GM23248 (cell line): ENCODE data around the gene RALGPS1. TPM values are rescaled to one million over a fixed set of nuclear protein-coding genes. Genes with fewer than 3 reads are reported as not detected.

ENCODE experiments used
- DNase-seq: peaks from one replicate; pipeline ENCODE4 v3.0.0-alpha.2; 2015
- H2AFZ ChIP-seq: fragments of 200-600 bp; sonication (generic); 2 replicates; pipeline ENCODE4 v1.6.1; 2016; ENCODE audit warnings: antibody characterized with exemption
- H3F3A ChIP-seq: fragments of 200-600 bp; sonication (generic); 2 replicates; pipeline ENCODE4 v1.6.1; 2016; ENCODE audit warnings: mild to moderate bottlenecking, antibody characterized with exemption, mixed run types; ENCODE audit not compliant: insufficient read depth
- H3K27ac ChIP-seq: fragments of 200-600 bp; sonication (generic); 2 replicates; pipeline ENCODE4 v1.5.1; 2016; ENCODE audit warnings: mild to moderate bottlenecking
- H3K27me3 ChIP-seq: fragments of 200-600 bp; sonication (generic); replicated peaks from 2 replicates; pipeline ENCODE4 v1.6.1; 2016; ENCODE audit warnings: mild to moderate bottlenecking; ENCODE audit not compliant: insufficient read depth
- H3K36me3 ChIP-seq: fragments of 200-600 bp; sonication (generic); 2 replicates; pipeline ENCODE4 v1.6.1; 2016; ENCODE audit warnings: low read depth, mild to moderate bottlenecking
- H3K4me1 ChIP-seq: fragments of 200-600 bp; sonication (generic); 2 replicates; pipeline ENCODE4 v1.6.1; 2016; ENCODE audit warnings: mild to moderate bottlenecking; ENCODE audit not compliant: insufficient read depth
- H3K4me2 ChIP-seq: fragments of 200-600 bp; sonication (generic); one replicate; pipeline ENCODE4 v1.6.1; 2016; ENCODE audit warnings: mild to moderate bottlenecking; ENCODE audit not compliant: unreplicated experiment
- H3K4me3 ChIP-seq: fragments of 200-600 bp; sonication (generic); 2 replicates; pipeline ENCODE4 v1.5.1; 2016; ENCODE audit warnings: mild to moderate bottlenecking
- H3K79me2 ChIP-seq: fragments of 200-600 bp; sonication (generic); 2 replicates; pipeline ENCODE4 v1.6.1; 2016; ENCODE audit warnings: mild to moderate bottlenecking; ENCODE audit not compliant: insufficient read depth
- H3K9ac ChIP-seq: fragments of 200-600 bp; sonication (generic); 2 replicates; pipeline ENCODE4 v1.6.1; 2016; ENCODE audit warnings: mild to moderate bottlenecking
- H3K9me2 ChIP-seq: fragments of 200-600 bp; sonication (generic); 2 replicates; pipeline ENCODE4 v1.6.1; 2016; ENCODE audit warnings: mixed run types, mild to moderate bottlenecking, moderate library complexity; ENCODE audit not compliant: insufficient read depth
- H3K9me3 ChIP-seq: fragments of 200-600 bp; sonication (generic); one replicate; pipeline ENCODE4 v1.6.1; 2017; ENCODE audit warnings: low read depth
- H4K20me1 ChIP-seq: fragments of 200-600 bp; sonication (generic); 2 replicates; pipeline ENCODE4 v1.6.0; 2016; ENCODE audit not compliant: insufficient read depth
- EZH2 ChIP-seq: fragments of 200-600 bp; sonication (generic); IDR thresholded peaks from 2 replicates; pipeline ENCODE4 v1.6.1; 2018; ENCODE audit warnings: antibody characterized with exemption, mild to moderate bottlenecking; ENCODE audit not compliant: insufficient read depth, poor library complexity, severe bottlenecking
- EZH2phosphoT487 ChIP-seq: fragments of 200-600 bp; sonication (generic); IDR thresholded peaks from 2 replicates; pipeline ENCODE4 v1.6.1; 2018; ENCODE audit warnings: antibody characterized with exemption, moderate library complexity, mild to moderate bottlenecking, low read depth; ENCODE audit not compliant: insufficient read depth
- WGBS, 2 experiments: methylation state at CpG; one replicate each; pipeline ENCODE4 v1.1.6; 2015 to 2017; ENCODE audit warnings: low lambda C conversion rate in 2 of 2, low coverage in 1 of 2; ENCODE audit errors: missing lambda C conversion rate in 2 of 2; 5-methylcytosine and 5-hydroxymethylcytosine counted together
- in situ Hi-C: fragments of 300-500 bp; cut with MboI; formaldehyde crosslinking; loops from 2 replicates; pipeline ENCODE4 v1.15.0; 2020
- polyA plus RNA-seq: library from polyadenylated mRNA; unstranded; fragments of >200 nt; fragmentation: Nextera tagmentation; extraction: Ambion mirVana; gene quantifications from 2 replicates; pipeline ENCODE4 v1.2.1, GENCODE V29; 2016
- total RNA-seq: library from RNA; depleted of rRNA; stranded (reverse); fragments of >200 nt; shearing (Covaris generic); gene quantifications from 2 replicates; pipeline ENCODE4 v1.2.3, GENCODE V29; 2014

RALGPS1 gene
- total and polyA plus RNA-seq, 2 experiments from 2014 or later: 0.54 to 1.8 TPM

- Histone ChIP-seq H3K36me3 (no peaks in the 10 kb centered on the region), H3K9ac (no peak overlapping the region), H3F3A (no peaks in the 10 kb centered on the region), H3K27me3 (no peaks in the 10 kb centered on the region; the same call in 1 of the 2 replicates), H3K9me3 (no peaks in the 10 kb centered on the region), H3K4me1 (no peaks in the 10 kb centered on the region), H4K20me1 (no peaks in the 10 kb centered on the region), H2AFZ (no peak overlapping the region), H3K9me2 (no peaks in the 10 kb centered on the region), H3K79me2 (no peaks in the 10 kb centered on the region), H3K27ac (no peak overlapping the region), H3K4me3 (no peak overlapping the region), H3K4me2 (no peak overlapping the region)
- 76 to 77% methylated on average over 8 of the region's 8 CpGs for WGBS, 2 experiments
- DNase-seq: no peak
- in situ Hi-C loops: no loop called here
- TF ChIP-seq EZH2phosphoT487 (no peak), EZH2 (no peak)
These were observed 19.9 kb downstream of the RALGPS1 start for GRCh38 chr9:126934441-126934840.

GRCh38 chr9:126935630-126936029, 21.0 kb downstream of the RALGPS1 start:
- H2AFZ ChIP-seq: no peak overlapping the region
- no peak overlapping the region for H3K4me3 ChIP-seq
- H3K4me1 ChIP-seq: no peaks in the 10 kb centered on the region
- no peaks in the 10 kb centered on the region; the same call in 1 of the 2 replicates for H3K27me3 ChIP-seq
- H3K36me3 ChIP-seq: no peaks in the 10 kb centered on the region
- no peaks in the 10 kb centered on the region for H3K9me2 ChIP-seq
- DNase-seq: peak; percentile 61
- TF ChIP-seq EZH2phosphoT487: no peak
- TF ChIP-seq EZH2: no peak
- H3K27ac ChIP-seq: no peak overlapping the region
- H3K79me2 ChIP-seq: no peaks in the 10 kb centered on the region
- no peaks in the 10 kb centered on the region for H3F3A ChIP-seq
- H3K9me3 ChIP-seq: no peaks in the 10 kb centered on the region
- no peaks in the 10 kb centered on the region for H4K20me1 ChIP-seq
- in situ Hi-C loops: no loop called here
- WGBS, 2 experiments: 74 to 87% methylated on average over 5 of the region's 5 CpGs
- no peak overlapping the region for H3K9ac ChIP-seq
- H3K4me2 ChIP-seq: no peak overlapping the region

DNA sequence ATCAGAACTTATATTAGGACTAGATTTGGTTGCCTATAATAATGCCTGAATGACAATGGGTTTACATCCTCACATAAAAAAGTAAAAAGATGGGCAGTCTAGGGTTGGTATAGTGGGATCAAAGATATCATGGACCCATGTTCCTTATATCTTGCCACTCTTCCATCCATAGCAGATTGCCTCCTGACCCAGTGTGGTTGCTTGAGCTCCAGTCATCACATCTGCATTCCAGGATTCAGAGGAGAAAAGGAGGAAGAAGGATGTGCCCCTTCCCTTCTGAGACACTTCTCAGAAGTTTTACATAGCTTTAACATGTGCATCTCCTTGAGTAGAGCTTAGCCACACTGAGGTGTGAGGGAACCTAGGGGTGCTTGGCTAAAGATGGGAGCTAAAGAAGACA, 22.9 kb downstream of the RALGPS1 start:
- H3K9ac ChIP-seq: no peak overlapping the region
- no peaks in the 10 kb centered on the region; the same call in 1 of the 2 replicates for H3K27me3 ChIP-seq
- in situ Hi-C loops: no loop called here
- no peak overlapping the region for H3K4me2 ChIP-seq
- H3F3A ChIP-seq: no peaks in the 10 kb centered on the region
- no peak for DNase-seq
- H3K4me3 ChIP-seq: no peak overlapping the region
- no peak overlapping the region for H2AFZ ChIP-seq
- H3K27ac ChIP-seq: no peak overlapping the region
- H3K4me1 ChIP-seq: no peaks in the 10 kb centered on the region
- H3K9me3 ChIP-seq: no peaks in the 10 kb centered on the region
- H3K36me3 ChIP-seq: no peaks in the 10 kb centered on the region
- H3K79me2 ChIP-seq: no peaks in the 10 kb centered on the region
- H4K20me1 ChIP-seq: no peaks in the 10 kb centered on the region
- H3K9me2 ChIP-seq: no peaks in the 10 kb centered on the region
- no peak for TF ChIP-seq EZH2

- in situ Hi-C loops: no loop called here
- H3K27ac ChIP-seq: no peak overlapping the region
- 81 to 86% methylated on average over 4 of the region's 4 CpGs for WGBS, 2 experiments
- H4K20me1 ChIP-seq: no peaks in the 10 kb centered on the region
- H3K4me2 ChIP-seq: no peak overlapping the region
- no peaks in the 10 kb centered on the region for H3K9me3 ChIP-seq
- H2AFZ ChIP-seq: no peak overlapping the region
- no peaks in the 10 kb centered on the region for H3K79me2 ChIP-seq
- DNase-seq: peak; percentile 10
- no peaks in the 10 kb centered on the region; the same call in 1 of the 2 replicates for H3K27me3 ChIP-seq
- H3K36me3 ChIP-seq: no peaks in the 10 kb centered on the region
- TF ChIP-seq EZH2 (no peak), EZH2phosphoT487 (no peak)
- no peak overlapping the region for H3K4me3 ChIP-seq
- no peaks in the 10 kb centered on the region for H3K4me1 ChIP-seq
- no peak overlapping the region for H3K9ac ChIP-seq
- H3F3A ChIP-seq: no peaks in the 10 kb centered on the region
- H3K9me2 ChIP-seq: no peaks in the 10 kb centered on the region
These were observed 23.7 kb downstream of the RALGPS1 start for GRCh38 chr9:126938327-126938726.

DNA sequence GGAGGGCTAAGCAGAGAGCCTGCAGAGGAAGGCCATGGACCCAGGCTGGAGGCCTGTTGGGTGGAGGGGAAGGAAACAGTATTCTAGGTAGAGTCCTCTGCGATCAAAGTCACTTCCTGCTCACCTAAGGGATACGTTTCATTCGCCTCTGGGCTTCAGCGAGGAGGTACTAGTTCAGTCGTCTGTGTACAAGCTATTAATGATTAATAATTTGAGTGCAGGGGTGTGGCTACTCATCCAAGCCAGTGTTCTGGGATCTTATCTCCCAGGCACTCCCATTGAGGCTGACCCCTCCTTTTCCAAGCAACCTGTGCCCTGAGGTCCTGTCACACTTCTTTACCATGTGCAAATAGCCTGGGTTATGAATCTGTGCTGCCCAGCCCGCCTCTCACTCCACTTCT, 25.2 kb downstream of the RALGPS1 start:
- TF ChIP-seq EZH2 (no peak), EZH2phosphoT487 (no peak)
- Histone ChIP-seq H3K4me2 (no peak overlapping the region), H4K20me1 (no peaks in the 10 kb centered on the region), H3K27me3 (no peaks in the 10 kb centered on the region; the same call in 1 of the 2 replicates), H3K9me2 (no peaks in the 10 kb centered on the region), H3K9ac (no peak overlapping the region), H3K27ac (no peak overlapping the region), H3K36me3 (no peaks in the 10 kb centered on the region), H3K9me3 (no peaks in the 10 kb centered on the region), H3F3A (no peaks in the 10 kb centered on the region), H2AFZ (no peak overlapping the region), H3K4me3 (no peak overlapping the region), H3K4me1 (no peaks in the 10 kb centered on the region), H3K79me2 (no peaks in the 10 kb centered on the region)
- 57 to 70% methylated on average over 6 of the region's 6 CpGs for WGBS, 2 experiments
- in situ Hi-C loops: loop anchor here (5.0 kb wide), 1 partner anchor 262 kb away; no protein-coding TSS in a partner anchor
- no peak for DNase-seq
